OCI-LY7 (cell line): Measurements from ENCODE around the gene RPAIN. TPM values are rescaled to one million over a fixed set of nuclear protein-coding genes. Genes with fewer than 3 reads are reported as not detected.

ENCODE experiments used
- BruUV-seq: library from RNA; stranded (reverse); fragments of 400-500 nt; replicated peaks from 2 replicates; lab custom pipeline; 2021; lab: Mats Ljungman, UMichigan
- CTCF ChIA-PET: fragments of 300-600 bp; sonication (Branson Sonifier 250); formaldehyde crosslinking; loops from one replicate; lab custom pipeline; 2022; ENCODE audit warnings: antibody characterized with exemption; ENCODE audit not compliant: unreplicated experiment; lab: Charles Lee
- POLR2A ChIA-PET: fragments of 300-600 bp; sonication (Branson Sonifier 250); formaldehyde crosslinking; loops from one replicate; lab custom pipeline; 2022; ENCODE audit warnings: antibody characterized with exemption; lab: Charles Lee
- DNase-seq: peaks from one replicate; pipeline ENCODE4 v3.0.0-alpha.2; 2015; ENCODE audit warnings: low spot score
- H2AFZ ChIP-seq: fragments of 200-600 bp; sonication (generic), shearing (Covaris generic); 2 replicates; pipeline ENCODE4 v1.6.1; 2014; ENCODE audit warnings: mild to moderate bottlenecking, antibody characterized with exemption, low read length, moderate library complexity
- H3K27ac ChIP-seq: fragments of 200-600 bp; sonication (generic); 2 replicates; pipeline ENCODE4 v1.5.1; 2014; ENCODE audit warnings: mixed run types, low read depth, mild to moderate bottlenecking, moderate library complexity, low read length, inconsistent platforms; ENCODE audit not compliant: poor library complexity, severe bottlenecking
- H3K36me3 ChIP-seq: fragments of 200-600 bp; sonication (generic); 2 replicates; pipeline ENCODE4 v1.6.1; 2014; ENCODE audit warnings: mild to moderate bottlenecking, antibody characterized with exemption, low read length, moderate library complexity, mixed read lengths; ENCODE audit not compliant: insufficient read depth
- H3K4me1 ChIP-seq: fragments of 200-600 bp; sonication (generic); 2 replicates; pipeline ENCODE4 v1.5.1; 2014; ENCODE audit warnings: mild to moderate bottlenecking, low read length; ENCODE audit not compliant: insufficient read depth, poor library complexity, severe bottlenecking
- H3K4me2 ChIP-seq: fragments of 200-600 bp; sonication (generic); 2 replicates; pipeline ENCODE4 v1.6.1; 2014; ENCODE audit warnings: mild to moderate bottlenecking, low read length
- H3K4me3 ChIP-seq: fragments of 200-600 bp; sonication (generic); 2 replicates; pipeline ENCODE4 v1.5.1; 2014; ENCODE audit warnings: mild to moderate bottlenecking, low read depth, low read length; ENCODE audit not compliant: poor library complexity, severe bottlenecking
- H3K79me2 ChIP-seq: fragments of 200-600 bp; sonication (generic); 2 replicates; pipeline ENCODE4 v1.6.1; 2016; ENCODE audit warnings: low read depth, mild to moderate bottlenecking, low read length, moderate library complexity, mixed read lengths; ENCODE audit not compliant: insufficient read depth
- H3K9me2 ChIP-seq: fragments of 200-600 bp; sonication (generic); 2 replicates; pipeline ENCODE4 v1.6.1; 2016; ENCODE audit warnings: mild to moderate bottlenecking, low read length, mixed read lengths; ENCODE audit not compliant: insufficient read depth
- H3K9me3 ChIP-seq: fragments of 200-600 bp; sonication (generic); 2 replicates; pipeline ENCODE4 v1.6.1; 2014; ENCODE audit warnings: mild to moderate bottlenecking, mixed run types, low read length, mixed read lengths
- H4K20me1 ChIP-seq: fragments of 200-600 bp; sonication (generic); 2 replicates; pipeline ENCODE4 v1.6.1; 2014; ENCODE audit warnings: mild to moderate bottlenecking, antibody characterized with exemption, low read length, moderate library complexity, mixed read lengths; ENCODE audit not compliant: insufficient read depth
- CTCF ChIP-seq: fragments of 200-600 bp; sonication (generic); conservative IDR thresholded peaks from 2 replicates; pipeline ENCODE4 v1.5.1; 2014; ENCODE audit warnings: mild to moderate bottlenecking, antibody characterized with exemption, low read length, moderate library complexity, mixed read lengths
- EZH2phosphoT487 ChIP-seq: fragments of 200-600 bp; sonication (generic); IDR thresholded peaks from 2 replicates; pipeline ENCODE4 v1.6.1; 2018; ENCODE audit warnings: low read depth, borderline replicate concordance, mild to moderate bottlenecking, mixed run types, antibody characterized with exemption, low read length, moderate library complexity, mixed read lengths
- intact Hi-C: fragments of 100-400 bp; cut with micrococcal nuclease; formaldehyde crosslinking; loops from one replicate; pipeline ENCODE4 v1.10.0; 2022; ENCODE audit not compliant: unreplicated experiment
- total RNA-seq, 2 experiments: library from RNA; depleted of rRNA in 1 of 2; stranded (reverse); fragments of >200 nt in 1 of 2; shearing (Covaris generic) in 1 of 2; gene quantifications; 2 replicates each; pipeline ENCODE4 v1.2.3, GENCODE V29; 2014 to 2022

The RPAIN gene
- total RNA-seq, 2 experiments from 2014 or later: 88.9 to 99.6 TPM

GRCh38 chr17:5439446-5439764 lies 19.4 kb downstream of the RPAIN start:
- H3K79me2 ChIP-seq: peaks cover 39% of the 10 kb centered on the region

GRCh38 chr17:5443728-5444127 lies 23.7 kb downstream of the RPAIN start:
- Histone ChIP-seq H2AFZ (no peak overlapping the region), H3K4me2 (no peak overlapping the region), H4K20me1 (no peaks in the 10 kb centered on the region), H3K4me1 (peaks cover 6% of the 10 kb centered on the region), H3K79me2 (peaks cover 2% of the 10 kb centered on the region), H3K9me2 (no peaks in the 10 kb centered on the region), H3K9me3 (no peaks in the 10 kb centered on the region), H3K4me3 (no peak overlapping the region), H3K36me3 (peaks cover 82% of the 10 kb centered on the region), H3K27ac (no peak overlapping the region)
- intact Hi-C loops: no loop called here
- DNase-seq: no peak
- TF ChIP-seq EZH2phosphoT487 (no peak), CTCF (no peak)
- ChIA-PET CTCF (no interaction called here), POLR2A (interaction anchor here (0.6 kb wide), 1 partner anchor 198 kb away, joined by 3 read pairs; no protein-coding TSS in a partner anchor)
- no TSS peak for BruUV-seq

More at GRCh38 chr17:5439446-5439764, 19.4 kb downstream of the RPAIN start:
- Histone ChIP-seq H3K4me1 (peaks cover 27% of the 10 kb centered on the region), H4K20me1 (peaks cover 23% of the 10 kb centered on the region; the same call in 1 of the 2 replicates), H3K36me3 (peaks cover 83% of the 10 kb centered on the region), H3K9me2 (no peaks in the 10 kb centered on the region), H3K4me3 (peak overlapping the region; percentile 84), H3K4me2 (peak overlapping the region; percentile 56), H2AFZ (peak overlapping the region; percentile 56; the same call in 1 of the 2 replicates), H3K9me3 (no peaks in the 10 kb centered on the region), H3K27ac (peak overlapping the region; percentile 50)
- TF ChIP-seq CTCF: peak; percentile 33
- no peak for TF ChIP-seq EZH2phosphoT487
- POLR2A ChIA-PET: interaction anchor here (0.6 to 0.7 kb wide), 2 partner anchors 14 to 1807 kb away, joined by 3 to 5 read pairs; no protein-coding TSS in a partner anchor
- no peak for DNase-seq
- BruUV-seq: no TSS peak
- CTCF ChIA-PET: interaction anchor here (0.6 to 1.8 kb wide), 6 partner anchors 10 to 247 kb away, joined by 3 to 4 read pairs (median 4); partner anchors contain the start of genes DERL2, MIS12 and NUP88
- intact Hi-C loops: loop anchor here (1.0 to 5.0 kb wide), 4 partner anchors 21 to 242 kb away; partner anchors contain the start of genes DHX33 and NUP88

GRCh38 chr17:5444209-5444608 lies 24.2 kb downstream of the RPAIN start:
- Histone ChIP-seq H3K36me3 (peaks cover 87% of the 10 kb centered on the region), H3K9me3 (no peaks in the 10 kb centered on the region), H3K9me2 (no peaks in the 10 kb centered on the region), H3K4me1 (peaks cover 6% of the 10 kb centered on the region), H3K27ac (no peak overlapping the region), H3K4me3 (no peak overlapping the region), H3K4me2 (no peak overlapping the region), H3K79me2 (no peaks in the 10 kb centered on the region), H2AFZ (no peak overlapping the region), H4K20me1 (no peaks in the 10 kb centered on the region)
- no peak for DNase-seq
- POLR2A ChIA-PET: interaction anchor here (0.6 kb wide), 1 partner anchor 198 kb away, joined by 3 read pairs; no protein-coding TSS in a partner anchor
- TF ChIP-seq CTCF (no peak), EZH2phosphoT487 (no peak)
- no TSS peak for BruUV-seq
- CTCF ChIA-PET: no interaction called here
- intact Hi-C loops: no loop called here
